ENCODE results near the gene GPR32.

GPR32 gene

GRCh38 chr19:50784710-50785109 is 14.4 kb downstream of the GPR32 start:
- DNase-seq: no peak

GRCh38 chr19:50785329-50785728 is 15.1 kb downstream of the GPR32 start:
- no peak for DNase-seq

- DNase-seq: no peak
Observed at GRCh38 chr19:50790396-50790795, 20.1 kb downstream of the GPR32 start, which contains the start of gene ACP4. TSS of gene ACP4 (plus strand) at chr19:50790415. CDS start at chr19:50790415, 0 bp downstream.

GRCh38 chr19:50790922-50791467 is 20.7 kb downstream of the GPR32 start:
- DNase-seq: no peak

- DNase-seq: no peak
Observed at GRCh38 chr19:50791594-50792271, 21.5 kb downstream of the GPR32 start.

GRCh38 chr19:50792272-50793250 is 22.3 kb downstream of the GPR32 start:
- DNase-seq: no peak

GRCh38 chr19:50793558-50794065 is 23.3 kb downstream of the GPR32 start:
- DNase-seq: no peak

GRCh38 chr19:50794074-50794875 is 24.0 kb downstream of the GPR32 start:
- no peak for DNase-seq

GRCh38 chr19:50794876-50795663 is 24.8 kb downstream of the GPR32 start:
- no peak for DNase-seq

- DNase-seq: no peak
Observed at GRCh38 chr19:50795664-50796073, 25.4 kb downstream of the GPR32 start.

GRCh38 chr19:50796128-50796633 is 25.9 kb downstream of the GPR32 start:
- DNase-seq: no peak

GRCh38 chr19:50796634-50797428 is 26.6 kb downstream of the GPR32 start:
- DNase-seq: no peak

- no peak for DNase-seq
Observed at GRCh38 chr19:50797429-50797780, 27.1 kb downstream of the GPR32 start.

- no peak for DNase-seq
Observed at GRCh38 chr19:50797781-50798658, 27.8 kb downstream of the GPR32 start.

GRCh38 chr19:50798659-50799546 is 28.6 kb downstream of the GPR32 start:
- DNase-seq: no peak

GRCh38 chr19:50799547-50799851 is 29.2 kb downstream of the GPR32 start:
- DNase-seq: no peak

- DNase-seq: no peak
Observed at GRCh38 chr19:50801107-50801506, 30.8 kb downstream of the GPR32 start.

GRCh38 chr19:50803633-50804419 is 33.6 kb downstream of the GPR32 start:
- DNase-seq: no peak
